Hair follicle dermal papilla cell (primary cell): ENCODE measurements around the gene NANP. TPM values are rescaled to one million over a fixed set of nuclear protein-coding genes. Genes with fewer than 3 reads are reported as not detected.

Experiments
- small RNA-seq: library from RNA; depleted of rRNA; stranded (forward); fragments of <200 nt; gene quantifications from one replicate; pipeline ENCODE3, GENCODE V24; 2012
- total RNA-seq: library from RNA; depleted of rRNA; stranded (reverse); fragments of >200 nt; gene quantifications from 2 replicates; pipeline ENCODE4 v1.2.3, GENCODE V29; 2012

The NANP gene, protein sequence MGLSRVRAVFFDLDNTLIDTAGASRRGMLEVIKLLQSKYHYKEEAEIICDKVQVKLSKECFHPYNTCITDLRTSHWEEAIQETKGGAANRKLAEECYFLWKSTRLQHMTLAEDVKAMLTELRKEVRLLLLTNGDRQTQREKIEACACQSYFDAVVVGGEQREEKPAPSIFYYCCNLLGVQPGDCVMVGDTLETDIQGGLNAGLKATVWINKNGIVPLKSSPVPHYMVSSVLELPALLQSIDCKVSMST
- total RNA-seq: 11.5 and 13.8 TPM in 2 replicates

DNA sequence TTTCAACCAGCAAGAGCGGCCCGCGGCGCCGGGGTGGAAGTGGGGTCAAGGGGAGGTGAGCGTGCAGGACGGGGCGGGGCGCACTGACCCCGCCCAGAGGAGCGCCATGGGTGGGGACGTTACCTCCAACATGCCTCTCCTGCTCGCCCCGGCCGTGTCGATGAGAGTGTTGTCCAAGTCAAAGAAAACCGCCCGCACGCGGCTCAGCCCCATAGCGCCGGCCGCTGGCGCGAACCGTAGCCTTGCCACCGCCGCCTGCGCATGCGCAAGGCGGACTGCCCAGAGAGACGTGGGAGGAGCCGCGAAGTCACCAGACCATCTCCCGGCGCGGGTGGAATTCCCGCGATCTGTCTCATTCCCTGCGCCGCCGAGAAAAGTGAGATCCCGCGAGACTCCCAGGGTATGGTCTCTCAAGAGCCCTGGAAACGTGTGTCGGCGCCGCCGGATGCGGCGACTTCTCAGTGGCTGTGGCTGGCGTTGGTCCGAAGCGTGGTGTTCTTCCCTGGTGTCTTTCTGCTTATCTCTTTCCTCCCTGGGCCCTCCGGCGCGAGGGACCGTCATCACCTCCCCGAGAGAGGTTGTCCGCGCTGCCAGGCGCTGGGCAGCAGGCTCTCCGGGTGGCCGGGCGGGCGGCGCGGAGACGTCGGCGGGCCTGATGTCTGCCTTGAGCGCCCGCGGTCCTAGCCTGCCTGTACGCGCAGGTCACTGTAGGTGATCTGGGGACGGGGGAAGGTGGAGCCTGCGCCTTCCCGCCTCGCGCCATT lies at the start of gene NANP:
TSS of gene NANP (minus strand) at position 279 of the 764 bp plus-strand sequence. CDS start at position 213, 66 bp downstream.

DNA sequence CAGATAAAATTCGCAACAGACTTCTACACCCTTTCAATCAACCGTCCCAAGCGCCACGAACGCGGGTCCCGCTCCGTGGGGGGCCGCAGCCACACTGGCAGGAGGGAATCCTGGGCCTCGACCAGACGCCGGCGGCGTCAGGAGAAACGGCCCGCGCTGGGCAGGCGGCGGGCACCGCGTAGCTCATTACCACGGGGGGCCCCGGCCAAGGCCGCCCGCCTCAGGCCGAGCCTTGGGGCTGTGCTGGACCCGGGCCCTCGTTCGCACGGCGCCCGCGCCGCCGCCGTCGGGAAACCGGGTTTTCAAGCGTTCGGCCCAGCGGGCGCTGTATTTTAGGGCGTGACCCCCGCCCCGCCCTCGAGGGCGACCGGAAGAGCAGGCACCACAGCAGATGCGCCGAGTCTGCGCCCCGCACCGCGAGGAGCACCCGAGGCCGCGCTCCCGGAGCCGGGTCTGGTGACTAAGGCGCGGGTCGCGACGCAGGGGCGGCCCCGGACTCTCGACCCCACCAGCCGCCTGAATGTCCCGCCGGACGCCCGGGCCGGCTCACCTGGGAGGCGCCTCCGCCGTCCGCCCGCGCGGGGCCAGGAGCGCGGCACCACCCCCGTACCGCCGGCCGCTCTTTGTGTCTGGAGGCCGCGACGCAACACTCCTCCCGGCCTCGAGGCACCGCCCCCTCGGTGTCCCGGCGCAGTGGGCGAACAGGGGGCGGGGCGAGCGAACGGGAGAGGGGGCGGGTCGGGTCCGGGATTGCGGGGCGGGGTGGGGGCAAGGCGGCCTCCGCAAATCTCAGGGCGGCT lies 38.7 kb downstream of the NANP start, which contains the start of gene NINL:
TSS of gene NINL (minus strand) at position 627 of the 800 bp plus-strand sequence. CDS start 58,944 bp downstream, outside the sequence.

Small RNA genes within 50 kb of the gene (small RNA-seq; reads per million reads assigned to genes)
- gene RN7SL594P (not detected), gene RNU6ATAC17P (not detected)

Other genes with a start within 250 kb of the NANP start
- gene ABHD12, start 233.2 kb downstream of the NANP start, total RNA-seq: 21.4 and 28.7 TPM in 2 replicates
- gene GINS1, start 216.3 kb downstream of the NANP start, total RNA-seq: 1.7 and 1.8 TPM in 2 replicates
- gene NINL, start 38.5 kb downstream of the NANP start, total RNA-seq: 10.6 and 16.4 TPM in 2 replicates
- gene ZNF337, start 72.8 kb upstream of the NANP start, total RNA-seq: 11.9 and 14.1 TPM in 2 replicates